HG02798 (cell line): ENCODE data around the gene FHDC1.

ENCODE experiments used
- ATAC-seq: cut with Tn5 transposase; IDR thresholded peaks from one replicate; pipeline ENCODE4 v1.9.1; 2021; ENCODE audit warnings: mild to moderate bottlenecking; ENCODE audit not compliant: unreplicated experiment, poor library complexity

FHDC1 gene

DNA sequence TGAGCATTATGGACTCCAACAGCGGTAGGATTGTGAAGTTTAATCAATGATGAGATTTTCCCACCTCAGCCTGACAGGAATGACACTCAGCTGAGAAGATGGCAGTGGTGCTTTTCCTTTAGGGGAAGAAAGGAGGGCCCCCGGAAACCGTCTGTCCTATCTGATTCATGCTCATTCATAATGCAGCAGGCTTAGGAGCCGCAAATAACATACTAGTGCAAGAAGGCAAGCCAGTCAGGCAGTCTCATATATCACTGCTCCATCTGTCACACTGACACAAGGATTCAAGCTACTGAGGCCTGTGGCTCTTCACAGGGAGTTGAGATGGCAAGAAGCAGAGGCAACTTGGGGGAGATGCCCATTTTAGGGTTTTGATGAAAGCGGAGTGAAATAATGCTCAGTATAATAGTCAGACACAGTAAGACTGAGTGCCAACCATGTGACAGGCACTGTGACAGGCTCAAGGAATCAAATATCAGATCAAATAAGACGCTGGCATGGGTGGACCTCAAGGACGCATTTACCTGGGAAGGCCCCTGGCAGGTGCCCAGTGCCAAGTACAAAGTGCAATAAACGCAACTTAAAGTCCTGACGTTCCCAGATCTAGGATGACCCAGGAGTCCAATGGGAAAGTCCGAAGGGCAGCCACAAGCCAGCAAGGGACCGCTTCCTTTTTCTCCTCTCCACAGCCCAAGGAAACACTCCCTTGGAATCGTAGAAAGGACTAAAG, 63.4 kb downstream of the FHDC1 start:
- no peak for ATAC-seq

- no peak for ATAC-seq
Observed at GRCh38 chr4:153000076-153000420, 63.9 kb downstream of the FHDC1 start.

DNA sequence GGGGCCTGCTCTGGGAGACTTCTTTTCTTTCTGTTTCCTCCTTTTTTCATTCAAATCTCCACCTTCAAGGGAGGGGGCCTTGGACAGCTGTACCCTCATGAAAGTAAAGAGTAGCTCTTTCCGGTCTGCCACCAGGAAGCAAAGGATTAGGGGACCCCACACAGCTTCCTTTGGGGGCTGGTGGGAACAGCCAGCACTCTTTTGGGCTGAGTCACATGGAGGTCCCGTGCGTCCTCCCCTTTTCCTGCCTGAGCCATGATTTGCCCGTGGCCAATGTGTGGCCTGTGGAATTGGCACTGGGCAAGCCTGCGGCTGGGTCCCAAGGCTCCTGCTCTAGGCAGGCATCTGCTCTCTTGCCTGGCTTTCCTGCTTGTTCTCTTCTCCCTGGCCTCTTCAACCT, 65.5 kb downstream of the FHDC1 start:
- ATAC-seq, result no peak

DNA sequence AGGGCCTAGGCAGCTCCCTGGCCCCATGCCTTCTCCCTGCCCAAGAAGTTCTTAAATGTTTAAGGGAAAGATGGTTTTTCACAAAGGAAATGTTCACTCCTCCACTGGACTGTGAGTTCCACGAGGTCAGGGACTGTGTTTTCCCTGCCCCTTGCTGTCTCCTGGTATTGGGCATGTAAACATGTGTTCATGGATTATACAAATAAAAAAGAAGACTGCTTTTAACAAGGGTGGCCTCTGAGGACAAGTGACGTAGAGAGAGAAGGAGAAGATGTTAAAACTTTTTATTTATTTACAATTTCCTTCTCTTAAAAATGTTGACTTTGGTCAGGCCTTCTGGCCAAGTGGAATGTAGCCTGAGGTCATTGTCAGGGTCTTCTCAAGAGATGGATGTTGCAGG, 66.0 kb downstream of the FHDC1 start:
- no peak for ATAC-seq

DNA sequence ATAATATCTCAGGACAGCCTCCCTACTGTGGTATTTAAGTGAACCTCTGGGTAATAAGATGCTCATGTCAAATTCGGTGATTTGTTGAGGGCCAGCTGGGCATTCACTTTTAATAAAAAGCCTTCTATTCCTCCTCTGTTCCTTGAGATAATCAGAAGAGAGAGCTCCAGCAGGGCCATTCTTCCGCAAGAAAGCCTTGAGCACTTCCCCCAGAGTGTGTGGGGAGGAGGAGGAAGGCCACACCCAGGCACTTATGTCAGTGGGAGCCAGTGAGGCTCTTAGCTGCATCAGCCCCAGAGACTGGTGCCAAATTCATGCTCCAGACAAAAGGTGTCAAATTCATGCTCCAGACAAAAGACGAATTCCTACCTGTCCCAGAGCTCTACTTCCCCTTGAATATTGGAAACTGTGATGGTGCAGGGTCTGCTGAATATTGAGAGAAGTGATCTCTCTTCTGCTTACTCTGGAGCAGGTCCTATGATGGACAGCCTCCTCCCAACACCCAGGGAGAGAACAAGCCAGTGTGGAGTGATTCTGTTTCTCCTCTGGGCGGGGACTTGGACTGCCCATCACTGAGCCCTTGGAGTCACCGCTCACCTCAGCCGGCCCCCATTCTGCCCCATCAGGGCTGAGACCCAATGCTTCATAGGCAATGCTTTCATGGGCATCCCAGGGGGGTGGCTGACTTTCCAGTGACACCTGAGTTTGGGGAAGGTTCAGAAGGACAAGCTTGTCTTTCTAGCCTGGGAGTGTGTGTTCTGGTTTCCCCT, 68.1 kb downstream of the FHDC1 start:
- no peak for ATAC-seq

- no peak for ATAC-seq
Observed at GRCh38 chr4:153005899-153006381, 69.8 kb downstream of the FHDC1 start.

GRCh38 chr4:153008578-153009199, 72.6 kb downstream of the FHDC1 start:
- ATAC-seq, result no peak

- ATAC-seq, result no peak
Observed at GRCh38 chr4:153010146-153010545, 74.0 kb downstream of the FHDC1 start.

DNA sequence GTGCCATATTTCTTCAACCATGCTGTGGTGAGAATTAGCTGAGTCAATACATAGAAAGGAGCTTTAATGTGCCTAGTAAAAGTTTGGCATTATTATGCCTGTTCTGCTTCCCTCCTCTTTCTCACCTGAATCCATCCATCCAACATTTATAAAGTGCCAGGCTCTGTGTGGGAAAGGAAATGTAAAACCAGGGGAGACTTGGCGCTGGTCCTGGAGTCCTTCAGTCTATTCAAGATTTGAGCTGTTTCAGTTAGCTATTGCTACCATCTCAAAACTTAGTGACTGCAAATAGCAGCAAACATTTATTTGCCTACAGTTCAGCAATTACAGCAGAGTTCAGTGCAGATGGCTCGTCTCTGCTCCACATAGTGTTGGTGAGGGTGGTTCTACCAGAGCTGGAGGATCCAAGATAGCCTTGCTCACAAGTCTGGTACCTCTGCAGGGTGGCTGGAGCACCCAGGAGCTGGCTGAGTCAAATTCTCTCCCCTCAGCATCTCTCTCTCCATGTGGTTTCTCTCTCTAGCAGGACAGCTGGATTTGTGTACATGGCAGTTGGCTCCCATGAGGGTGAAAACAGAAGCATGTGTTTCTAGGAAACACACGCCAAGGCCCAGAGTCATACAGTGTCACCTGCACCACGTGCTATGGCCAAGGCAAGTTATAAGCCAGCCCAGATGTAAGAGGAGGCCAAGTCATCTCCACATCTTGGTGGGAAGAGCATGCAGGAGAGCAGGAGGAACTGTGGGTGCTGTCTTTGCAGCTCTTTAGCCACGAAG, 77.3 kb downstream of the FHDC1 start:
- no peak for ATAC-seq

- ATAC-seq, result no peak
Observed at GRCh38 chr4:153014460-153014859, 78.3 kb downstream of the FHDC1 start.

- ATAC-seq, result no peak
Observed at GRCh38 chr4:153016592-153016991, 80.5 kb downstream of the FHDC1 start.

DNA sequence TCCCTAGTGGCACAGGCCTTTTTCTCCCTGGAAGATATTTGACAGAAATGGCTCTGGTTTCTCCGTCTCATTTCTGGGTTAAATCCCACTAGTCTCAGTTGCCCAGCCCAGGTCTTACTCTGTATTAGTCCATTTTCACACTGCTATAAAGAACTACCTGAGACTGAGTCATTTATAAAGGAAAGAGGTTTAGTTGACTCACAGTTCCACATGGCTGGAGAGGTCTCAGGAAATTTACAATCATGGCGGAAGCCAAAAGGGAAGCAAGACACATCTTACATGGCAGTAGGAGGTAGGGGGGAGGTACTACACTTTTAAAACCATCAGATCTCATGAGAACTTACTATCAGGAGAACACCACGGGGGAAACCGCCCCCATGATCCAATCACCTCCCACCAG, 81.9 kb downstream of the FHDC1 start:
- no peak for ATAC-seq

- no peak for ATAC-seq
Observed at GRCh38 chr4:153018684-153019083, 82.6 kb downstream of the FHDC1 start.

GRCh38 chr4:153019906-153020305, 83.8 kb downstream of the FHDC1 start:
- ATAC-seq, result no peak

DNA sequence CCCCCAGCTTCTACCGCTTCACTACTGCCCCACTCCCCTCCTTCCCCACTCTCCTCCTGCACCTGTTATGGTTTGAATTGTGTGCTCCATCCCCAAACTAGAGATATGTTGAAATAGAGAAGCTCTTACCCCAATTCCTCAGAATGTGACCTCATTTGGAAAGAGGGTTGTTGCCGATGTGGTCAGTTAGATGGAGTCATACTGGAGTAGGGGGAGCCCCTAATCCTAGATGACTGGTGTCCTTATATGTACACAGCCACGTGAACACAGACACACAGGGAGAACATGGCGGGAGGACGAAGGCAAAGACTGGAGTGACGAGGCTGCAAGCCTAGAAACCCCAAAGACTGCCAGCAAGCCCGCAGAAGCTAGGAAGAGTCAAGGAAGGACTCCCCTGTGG, 84.3 kb downstream of the FHDC1 start:
- no peak for ATAC-seq

DNA sequence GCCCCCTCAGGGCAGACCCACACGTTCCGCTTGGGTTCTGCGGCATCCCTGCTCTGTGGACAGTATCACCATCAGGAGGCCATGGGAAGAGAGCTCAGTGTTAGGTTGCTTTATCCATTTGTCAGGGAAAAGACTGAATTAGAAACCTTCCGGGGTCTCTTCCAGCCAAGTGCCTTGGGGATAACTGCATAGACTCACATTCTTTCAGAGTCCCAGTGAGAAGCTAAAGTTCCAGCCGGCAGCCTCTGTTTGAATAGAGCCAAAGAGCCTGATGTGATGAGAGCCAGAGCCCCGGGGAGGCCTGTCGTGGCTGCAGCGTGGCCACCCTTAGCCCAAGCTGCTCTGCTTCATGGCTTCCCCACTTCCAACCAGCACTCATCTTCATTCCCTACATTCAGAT, 85.2 kb downstream of the FHDC1 start:
- no peak for ATAC-seq

DNA sequence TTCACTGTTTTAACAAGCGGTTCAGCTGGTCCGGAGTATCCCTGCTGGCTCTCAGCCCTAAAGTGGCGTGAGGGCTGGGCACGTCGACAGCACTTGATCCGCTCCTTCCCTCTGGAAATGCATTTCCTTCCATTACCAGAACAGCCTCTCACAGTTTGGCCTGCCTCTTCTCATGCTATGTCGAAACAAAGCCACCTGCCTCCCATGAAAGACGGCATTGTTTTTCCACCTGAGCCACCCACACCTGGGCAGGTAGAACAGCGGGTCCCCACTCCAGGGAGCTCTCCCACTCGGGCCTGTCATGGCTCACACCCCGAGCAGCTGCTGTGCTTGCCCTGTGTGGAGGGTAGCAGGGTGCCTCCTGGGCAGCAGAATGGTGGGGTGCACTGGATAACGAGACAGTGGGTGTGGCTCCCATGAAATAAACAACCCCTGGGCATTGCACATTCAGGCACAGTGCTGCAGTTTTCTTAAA, 86.2 kb downstream of the FHDC1 start:
- ATAC-seq, result no peak

DNA sequence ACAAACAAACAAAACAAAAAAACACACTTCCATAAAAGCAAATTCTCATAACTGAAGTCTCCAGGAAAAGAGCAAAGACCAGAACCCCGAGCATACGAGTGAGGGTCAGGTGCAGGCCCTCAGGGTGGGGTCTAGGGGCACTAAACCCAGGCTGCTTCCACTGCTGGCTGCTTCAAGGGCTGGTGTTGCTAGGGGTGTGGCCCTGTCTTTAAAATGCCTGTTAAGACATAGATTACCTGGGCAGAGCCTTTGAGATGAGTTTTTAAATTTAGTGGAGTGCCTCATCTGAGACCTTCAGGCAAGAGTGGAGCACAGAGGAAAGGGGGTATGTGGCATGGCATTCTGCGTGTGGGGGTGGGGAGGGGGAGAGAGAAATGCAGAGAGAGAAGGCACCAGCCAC, 87.0 kb downstream of the FHDC1 start:
- no peak for ATAC-seq

DNA sequence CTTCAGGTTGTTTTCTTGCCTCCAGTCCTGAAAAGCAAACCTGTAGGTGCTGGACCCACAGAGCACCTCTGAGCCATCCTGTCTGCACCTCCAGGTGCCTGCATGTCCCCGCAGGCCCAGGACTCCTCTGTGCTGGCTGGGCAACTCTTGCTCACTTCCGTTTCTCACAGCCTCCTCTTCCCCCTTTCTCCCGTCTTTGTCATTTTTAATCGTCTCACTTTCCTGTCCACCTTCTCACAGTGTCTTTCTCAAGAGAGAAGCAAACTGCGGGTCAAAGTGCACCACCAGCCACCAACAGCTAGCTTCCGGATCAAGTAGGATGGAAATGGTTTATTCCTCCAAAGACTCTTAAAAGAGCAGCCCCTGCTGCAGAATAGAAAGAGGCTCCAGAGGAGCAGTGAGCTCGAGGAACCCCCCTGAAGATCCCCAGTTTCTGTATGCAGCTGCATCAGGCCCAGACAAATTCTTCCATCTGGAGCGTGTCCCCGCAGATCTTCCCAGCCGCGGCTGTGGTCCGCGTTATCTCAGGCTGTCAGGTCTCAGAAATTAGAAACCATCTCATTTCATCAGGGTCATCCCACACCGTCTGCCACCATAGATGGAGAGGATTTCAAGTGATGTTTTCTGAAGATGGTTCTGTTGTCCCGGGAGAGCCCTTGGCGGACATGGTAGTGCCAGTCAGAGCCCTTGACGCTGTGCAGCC, 87.7 kb downstream of the FHDC1 start:
- ATAC-seq, result no peak

GRCh38 chr4:153024466-153024865, 88.3 kb downstream of the FHDC1 start:
- ATAC-seq, result no peak
